HEK293 (cell line): ENCODE data around the gene TNFRSF6B.

Source experiments
- ATF2 ChIP-seq: fragments of 450-650 bp; formaldehyde crosslinking; IDR thresholded peaks from 2 replicates; pipeline ENCODE4 v1.5.1; 2016; ENCODE audit warnings: missing biosample characterization, missing genetic modification characterization, low read depth
- HOXA7 ChIP-seq: sonication (generic); formaldehyde crosslinking; IDR thresholded peaks from 2 replicates; pipeline ENCODE4 v1.8.1; 2022; ENCODE audit warnings: missing genetic modification reagents, borderline replicate concordance
- HOXC10 ChIP-seq: sonication (generic); formaldehyde crosslinking; IDR thresholded peaks from 2 replicates; pipeline ENCODE4 v1.8.1; 2023; ENCODE audit warnings: mild to moderate bottlenecking, missing genetic modification reagents
- INSM2 ChIP-seq: fragments of 450-650 bp; formaldehyde crosslinking; IDR thresholded peaks from 2 replicates; pipeline ENCODE4 v1.5.1; 2016; ENCODE audit warnings: missing biosample characterization, missing genetic modification characterization
- KLF17 ChIP-seq: fragments of 450-650 bp; formaldehyde crosslinking; IDR thresholded peaks from 2 replicates; pipeline ENCODE4 v1.5.1; 2016; ENCODE audit warnings: missing biosample characterization, missing genetic modification characterization
- PRDM2 ChIP-seq: fragments of 450-650 bp; formaldehyde crosslinking; IDR thresholded peaks from 2 replicates; pipeline ENCODE4 v1.5.1; 2016; ENCODE audit warnings: missing biosample characterization, missing genetic modification characterization, borderline replicate concordance
- REPIN1 ChIP-seq: fragments of 450-650 bp; formaldehyde crosslinking; IDR thresholded peaks from 2 replicates; pipeline ENCODE4 v1.5.1; 2017; ENCODE audit warnings: missing biosample characterization, missing genetic modification characterization, low read depth
- ZBTB1 ChIP-seq: fragments of 450-650 bp; formaldehyde crosslinking; IDR thresholded peaks from 2 replicates; pipeline ENCODE4 v1.5.1; 2016; ENCODE audit warnings: missing biosample characterization, missing genetic modification characterization
- ZNF148 ChIP-seq: fragments of 450-650 bp; formaldehyde crosslinking; IDR thresholded peaks from 2 replicates; pipeline ENCODE4 v1.5.0; 2017; ENCODE audit warnings: missing biosample characterization, missing genetic modification characterization, borderline replicate concordance
- ZNF169 ChIP-seq: fragments of 450-650 bp; formaldehyde crosslinking; IDR thresholded peaks from 2 replicates; pipeline ENCODE4 v1.5.1; 2016; ENCODE audit warnings: missing biosample characterization, missing genetic modification characterization
- ZNF18 ChIP-seq: fragments of 450-650 bp; formaldehyde crosslinking; IDR thresholded peaks from 2 replicates; pipeline ENCODE4 v1.5.1; 2016; ENCODE audit warnings: missing biosample characterization, missing genetic modification characterization
- ZNF362 ChIP-seq: fragments of 450-650 bp; formaldehyde crosslinking; IDR thresholded peaks from 2 replicates; pipeline ENCODE4 v1.5.1; 2016; ENCODE audit warnings: missing biosample characterization, missing genetic modification characterization
- ZNF391 ChIP-seq: fragments of 450-650 bp; formaldehyde crosslinking; IDR thresholded peaks from 2 replicates; pipeline ENCODE4 v1.5.1; 2016; ENCODE audit warnings: low read depth, missing biosample characterization, missing genetic modification characterization, borderline replicate concordance
- ZNF398 ChIP-seq: fragments of 450-650 bp; formaldehyde crosslinking; IDR thresholded peaks from 2 replicates; pipeline ENCODE4 v1.5.1; 2017; ENCODE audit warnings: missing biosample characterization, missing genetic modification characterization
- ZNF416 ChIP-seq: fragments of 450-650 bp; formaldehyde crosslinking; IDR thresholded peaks from 2 replicates; pipeline ENCODE4 v1.5.1; 2016; ENCODE audit warnings: missing biosample characterization, missing genetic modification characterization
- ZNF621 ChIP-seq: fragments of 450-650 bp; formaldehyde crosslinking; IDR thresholded peaks from 2 replicates; pipeline ENCODE4 v1.5.1; 2017; ENCODE audit warnings: missing biosample characterization, missing genetic modification characterization
- ZNF707 ChIP-seq: fragments of 450-650 bp; formaldehyde crosslinking; IDR thresholded peaks from 2 replicates; pipeline ENCODE4 v1.5.1; 2016; ENCODE audit warnings: missing biosample characterization, missing genetic modification characterization
- ZSCAN18 ChIP-seq: fragments of 450-650 bp; formaldehyde crosslinking; IDR thresholded peaks from 2 replicates; pipeline ENCODE4 v1.5.1; 2016; ENCODE audit warnings: missing biosample characterization, missing genetic modification characterization

Gene TNFRSF6B

GRCh38 chr20:63657937-63658748 lies 38.3 kb upstream of the TNFRSF6B start, which contains the start of gene RTEL1 (continued):
- TF ChIP-seq HOXC10 (no peak), ZNF169 (no peak), ZBTB1 (peak; percentile 68), ZNF391 (peak; percentile 96; the same call in 1 of the 2 replicates), HOXA7 (no peak), PRDM2 (tag by site-specific recombination) (no peak), REPIN1 (tag by site-specific recombination) (peak; percentile 96; the same call in 1 of the 2 replicates), ZNF707 (tag by site-specific recombination) (no peak), ZNF362 (no peak), ZNF398 (peak; percentile 48; the same call in 1 of the 2 replicates), ZNF416 (no peak), INSM2 (peak; percentile 88), ZSCAN18 (tag by site-specific recombination) (no peak), ZNF621 (no peak), ZNF148 (peak; percentile 91; the same call in 1 of the 2 replicates), KLF17 (peak; percentile 98), ZNF18 (tag by site-specific recombination) (peak; percentile 72), ATF2 (no peak)
